NCI-H1105 treated with DMSO at 0.1 percent for 48 hours (cell line): ENCODE data around the gene KAT6B.
A peak's percentile ranks its signal among the peaks of the same experiment; 100 is the strongest.

Source experiments
- DNase-seq: peaks from one replicate; lab custom pipeline; 2025; lab: John Stamatoyannopoulos, UW

Gene KAT6B

DNA sequence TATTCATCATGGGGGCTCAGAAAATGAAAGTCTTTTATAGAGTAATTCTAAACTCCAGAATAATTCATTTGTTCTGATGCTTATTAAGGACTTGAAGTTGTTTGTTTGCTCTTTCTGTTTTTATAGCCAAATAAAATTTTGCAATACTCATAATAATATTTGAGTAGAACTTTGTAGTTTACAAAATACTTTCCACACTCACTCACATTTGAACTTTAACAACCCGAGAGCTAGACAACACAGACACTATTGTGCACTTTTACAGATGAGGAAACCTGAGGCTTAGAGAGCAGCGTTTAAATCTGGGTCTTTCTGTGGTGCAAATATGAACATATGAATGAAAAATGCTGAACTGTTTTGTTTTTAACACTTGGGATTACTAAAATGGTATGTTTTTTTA lies 126.8 kb downstream of the KAT6B start:
- DNase-seq, result no peak

DNA sequence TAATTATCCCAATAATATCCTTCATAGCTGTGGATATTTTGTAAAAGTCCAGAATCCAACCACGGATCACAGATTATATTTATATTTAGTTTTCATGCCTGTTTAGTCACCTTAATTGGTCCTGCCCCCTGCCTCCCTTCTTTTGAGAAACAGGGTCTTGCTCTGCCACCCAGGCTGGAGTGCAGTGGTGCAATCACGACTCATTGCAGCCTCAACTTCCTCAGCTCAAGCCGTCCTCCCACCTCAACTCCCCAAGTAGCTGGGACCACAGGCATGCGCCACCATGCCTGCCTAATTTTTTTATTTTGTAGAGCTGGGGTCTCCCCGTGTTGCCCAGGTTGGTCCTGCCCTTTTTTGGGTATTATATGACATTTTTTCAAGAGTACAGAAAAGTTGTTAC lies 129.4 kb downstream of the KAT6B start:
- no peak for DNase-seq

DNA sequence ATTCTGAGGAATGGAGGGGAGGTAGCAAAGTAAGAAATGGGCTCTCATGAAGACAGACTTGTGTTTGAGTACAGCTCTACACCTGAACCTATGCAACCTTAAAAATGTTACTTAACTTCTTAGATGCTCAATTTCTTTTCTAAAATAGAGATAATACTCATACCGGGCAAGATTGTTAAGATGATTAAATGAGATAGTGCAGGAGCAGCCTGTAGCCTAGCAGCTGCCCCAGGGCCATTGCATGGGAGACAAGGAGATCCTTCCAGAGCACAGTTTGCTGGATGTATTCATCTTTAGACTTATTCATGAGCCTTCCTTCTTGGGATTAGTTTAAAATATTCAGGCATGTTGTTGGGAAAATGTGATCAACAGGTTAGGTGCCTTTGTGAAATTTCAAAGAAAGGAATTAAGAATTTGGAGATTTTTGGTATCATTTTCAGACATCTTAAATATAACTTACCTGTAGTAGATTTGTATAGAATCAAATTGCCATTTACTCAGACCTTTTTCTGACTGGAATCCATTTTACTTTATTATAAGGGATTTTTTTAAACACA lies 130.2 kb downstream of the KAT6B start:
- DNase-seq, result no peak

DNA sequence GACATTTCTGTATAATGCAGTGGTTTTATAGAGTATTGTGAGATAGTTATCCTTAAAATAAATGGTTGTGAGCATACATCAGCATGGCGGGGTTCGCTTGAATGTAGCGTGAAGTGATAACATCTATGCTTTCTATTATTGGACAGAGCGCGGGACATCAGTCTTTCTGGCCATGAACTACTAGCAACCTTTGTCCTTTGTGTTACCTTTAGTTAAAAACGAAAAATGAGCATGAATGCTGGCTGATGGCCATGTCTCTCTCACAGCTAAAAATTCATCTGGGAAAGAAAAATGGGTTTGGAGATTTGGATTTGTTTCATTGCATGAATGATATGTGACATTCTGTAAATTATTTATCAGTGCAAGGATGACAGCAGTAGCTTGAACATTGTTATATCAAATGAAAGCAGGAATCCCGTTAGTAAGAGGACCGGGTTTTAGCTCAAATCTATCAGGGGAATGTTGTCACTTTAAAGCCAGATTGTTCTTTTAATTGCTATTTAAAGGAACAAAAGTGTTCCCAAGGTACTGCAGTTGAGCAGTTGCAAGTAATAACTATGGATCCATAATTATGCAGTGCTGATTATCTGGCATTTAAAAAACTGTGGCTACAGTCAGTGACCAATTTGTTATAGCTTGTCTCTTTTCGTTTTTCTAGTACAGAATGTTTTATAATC lies 131.0 kb downstream of the KAT6B start:
- DNase-seq, result no peak

DNA sequence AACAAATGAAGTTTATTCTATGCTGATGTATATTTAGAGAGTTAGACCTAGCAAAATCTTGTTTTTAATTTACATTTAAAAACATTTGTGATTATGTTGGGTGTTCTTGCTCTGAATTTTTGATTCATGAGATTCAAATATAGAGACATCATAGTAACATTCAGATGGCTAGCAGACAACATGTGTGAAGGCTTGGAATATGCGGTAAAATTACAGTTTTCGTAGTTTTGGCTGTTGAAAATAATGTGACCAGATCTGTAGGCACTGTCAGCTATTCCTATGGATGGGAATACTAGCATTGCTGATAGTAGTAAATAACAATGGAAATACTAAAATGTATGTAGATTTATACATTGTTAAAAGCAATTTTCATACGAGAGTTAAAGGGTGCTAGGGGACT lies 131.9 kb downstream of the KAT6B start:
- no peak for DNase-seq

DNA sequence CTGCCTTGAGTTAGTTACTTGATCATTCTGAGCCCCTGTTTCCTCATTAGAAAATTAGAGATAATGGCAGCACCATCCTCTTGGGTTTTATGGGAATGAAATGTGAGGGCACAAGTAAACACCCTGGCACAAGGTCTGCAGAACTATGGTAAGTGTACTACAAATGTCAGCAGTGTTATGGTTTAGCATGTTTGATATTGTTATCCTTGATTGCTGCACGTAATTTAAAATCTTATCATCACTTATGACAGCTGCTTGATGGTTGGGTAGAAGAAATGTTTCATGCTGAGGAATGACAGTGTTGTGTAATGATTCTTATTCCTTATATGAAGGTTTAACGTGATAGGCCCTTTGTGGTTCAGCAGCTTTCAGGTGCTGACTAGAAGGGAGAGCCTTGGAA lies 134.3 kb downstream of the KAT6B start:
- no peak for DNase-seq

DNA sequence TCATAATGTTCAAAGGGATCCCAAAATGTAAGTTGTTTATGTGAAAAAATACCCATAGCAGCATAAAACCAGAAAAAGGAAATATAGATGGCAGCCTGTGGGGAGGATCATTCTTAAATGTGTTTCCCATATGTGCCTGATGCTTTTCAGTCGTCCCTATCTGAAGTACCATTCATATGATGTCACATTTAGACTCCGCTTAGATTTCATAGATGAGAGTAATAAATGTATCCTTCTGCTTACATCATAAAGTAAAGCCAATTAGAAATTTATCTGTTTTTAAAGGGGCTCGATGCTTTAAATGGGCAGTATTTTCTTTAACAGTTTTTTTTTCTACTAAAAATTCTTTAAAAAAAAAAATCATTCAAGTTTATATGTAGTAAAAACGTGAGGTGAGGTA lies 136.1 kb downstream of the KAT6B start:
- DNase-seq, result no peak

DNA sequence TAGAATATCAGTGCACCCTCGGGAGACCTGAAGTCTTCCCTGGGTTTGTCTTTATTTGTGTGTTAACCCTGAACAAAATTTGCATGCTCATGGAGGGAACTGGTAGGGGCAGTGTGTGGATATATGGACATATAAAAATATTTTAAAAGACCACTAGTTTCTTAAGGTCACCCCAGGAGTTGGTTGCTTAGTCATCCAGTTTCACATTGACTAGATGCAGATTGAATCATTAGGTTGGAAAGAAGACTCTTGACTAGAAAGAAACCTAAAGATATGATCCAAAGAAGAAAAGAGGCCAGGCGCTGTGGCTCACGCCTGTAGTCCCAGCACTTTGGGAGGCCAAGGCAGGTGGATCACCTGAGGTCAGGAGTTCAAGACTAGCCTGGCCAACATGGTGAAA lies 137.1 kb downstream of the KAT6B start:
- no peak for DNase-seq

DNA sequence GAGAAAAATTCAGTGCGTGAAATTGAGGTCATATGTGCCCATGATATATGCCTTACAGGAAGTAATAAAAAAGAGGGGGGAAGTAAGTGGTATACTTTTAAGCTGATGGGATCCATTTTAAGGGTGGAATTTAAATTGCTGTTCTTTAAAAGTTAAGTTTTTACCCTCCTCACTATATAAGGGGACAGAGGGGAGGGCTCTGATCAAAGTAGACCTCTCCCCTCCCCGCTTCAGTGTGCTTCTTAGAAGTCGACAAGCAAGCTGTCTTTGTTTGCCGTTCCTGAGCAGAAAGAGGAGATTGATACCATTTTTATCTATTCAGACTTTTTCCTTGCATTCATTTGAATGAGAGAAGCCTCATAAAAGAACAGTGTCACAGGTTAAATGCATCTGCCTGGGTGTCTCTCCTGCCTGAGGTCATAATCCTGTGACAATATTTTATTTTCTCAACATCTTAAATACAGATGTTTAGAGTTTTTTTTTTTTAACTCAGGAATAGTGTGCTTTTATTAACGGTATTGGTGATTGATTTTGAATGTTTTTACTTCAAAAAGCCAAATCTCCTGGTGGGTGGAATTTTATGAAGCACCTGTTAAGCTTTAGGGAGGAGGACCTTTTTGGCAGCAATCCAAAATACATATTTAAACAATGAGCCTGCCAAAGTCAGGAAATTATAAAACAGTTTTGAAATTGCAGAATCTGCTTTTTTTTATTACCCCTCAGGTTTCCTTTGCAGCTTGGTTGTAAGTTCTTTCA lies 141.7 kb downstream of the KAT6B start:
- peak; percentile 82 for DNase-seq

DNA sequence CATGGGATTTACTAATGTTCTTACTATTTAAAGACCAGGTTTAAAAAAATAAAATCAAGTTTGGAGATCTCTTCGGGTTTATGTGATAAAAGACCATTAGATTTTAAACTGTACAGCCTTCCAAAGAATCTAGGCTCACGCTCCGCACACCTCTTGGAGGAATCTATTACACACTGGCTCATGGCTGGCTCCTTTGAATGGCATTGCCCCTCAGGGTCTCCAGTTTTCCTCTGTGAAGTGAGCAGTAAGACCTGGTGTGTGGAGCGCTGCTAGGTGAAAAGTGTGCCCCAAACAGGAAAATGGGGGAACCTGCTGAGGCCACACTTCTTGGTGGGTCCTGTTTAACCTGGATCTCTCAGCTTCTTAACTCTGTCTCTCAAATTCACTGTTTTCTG lies 142.3 kb downstream of the KAT6B start:
- DNase-seq, result no peak

DNA sequence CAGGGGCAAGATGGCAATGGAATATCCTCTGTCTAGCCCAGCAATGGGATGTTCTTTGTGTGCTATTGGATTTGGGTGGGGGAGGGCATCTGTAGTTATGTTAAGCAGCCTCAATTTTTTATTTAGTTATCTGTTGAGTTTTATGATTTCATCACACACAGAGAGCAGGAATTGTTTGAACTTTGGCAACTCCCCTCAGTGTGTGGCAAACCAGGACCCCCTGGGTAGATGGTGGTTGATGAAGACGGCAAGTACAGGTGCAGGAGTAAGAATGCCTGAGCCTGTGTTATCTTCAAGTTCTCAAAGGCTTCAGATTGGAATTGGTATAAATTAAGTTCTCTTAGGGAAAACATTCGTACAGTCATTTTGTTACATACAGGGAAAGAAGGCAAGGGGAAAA lies 142.7 kb downstream of the KAT6B start:
- no peak for DNase-seq

DNA sequence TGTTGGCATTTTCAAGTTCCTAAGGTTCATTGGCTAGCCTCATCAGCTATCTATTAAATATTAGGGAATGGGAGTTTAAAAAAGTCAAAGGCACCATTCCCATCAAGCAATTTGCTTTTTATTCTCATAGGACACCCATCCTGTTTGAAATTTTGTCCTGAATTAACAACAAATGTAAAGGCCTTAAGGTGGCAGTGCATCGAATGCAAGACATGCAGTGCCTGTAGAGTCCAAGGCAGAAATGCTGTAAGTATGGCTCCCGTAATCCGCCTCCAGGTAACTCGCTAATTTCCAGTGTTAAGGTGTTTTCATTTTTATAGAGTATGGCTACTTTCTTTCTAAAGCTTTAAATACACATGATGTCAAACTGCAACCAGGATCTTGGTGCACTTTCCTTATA lies 143.1 kb downstream of the KAT6B start:
- no peak for DNase-seq

DNA sequence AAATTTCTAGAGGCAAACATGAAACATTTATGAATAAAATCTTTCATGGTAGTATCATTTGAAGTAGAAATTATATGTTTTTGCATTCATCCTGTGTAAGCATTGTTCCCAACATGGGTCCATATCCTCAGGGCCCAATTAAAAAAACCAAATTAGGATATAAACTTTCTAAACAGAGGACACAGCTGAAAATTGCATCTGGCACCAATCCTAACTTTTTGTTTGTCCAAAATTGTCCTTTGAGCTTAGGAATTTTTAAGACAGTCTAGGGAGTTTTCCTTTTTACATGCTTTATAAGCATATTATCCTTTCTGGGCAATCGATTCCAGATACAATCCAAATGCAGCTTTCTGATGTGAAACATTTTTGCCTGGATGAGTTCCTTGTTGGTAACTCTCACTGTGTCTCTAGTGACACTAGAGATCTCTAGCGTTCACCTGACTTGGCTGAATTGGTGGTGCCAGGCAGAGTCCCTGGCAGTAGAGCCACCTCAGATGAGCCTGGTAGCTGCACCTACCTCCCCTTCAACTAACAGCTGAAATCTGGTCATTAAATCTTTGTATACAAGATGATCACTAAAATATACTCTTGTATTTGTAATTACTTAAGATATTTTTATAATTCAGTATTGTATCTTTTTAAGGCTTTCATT lies 147.5 kb downstream of the KAT6B start:
- no peak for DNase-seq

DNA sequence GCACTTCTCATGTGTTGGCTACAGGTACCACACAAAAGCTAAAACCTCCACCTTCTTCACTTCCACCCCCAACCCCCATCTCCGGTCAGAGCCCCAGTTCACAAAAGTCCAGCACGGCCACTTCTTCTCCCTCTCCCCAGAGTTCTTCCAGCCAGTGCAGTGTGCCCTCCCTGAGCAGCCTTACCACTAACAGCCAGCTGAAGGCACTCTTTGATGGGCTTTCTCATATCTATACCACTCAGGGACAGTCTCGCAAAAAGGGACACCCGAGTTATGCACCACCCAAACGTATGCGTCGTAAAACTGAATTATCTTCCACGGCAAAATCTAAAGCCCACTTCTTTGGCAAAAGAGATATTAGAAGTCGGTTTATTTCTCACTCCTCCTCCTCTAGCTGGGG lies 149.4 kb downstream of the KAT6B start:
- no peak for DNase-seq

DNA sequence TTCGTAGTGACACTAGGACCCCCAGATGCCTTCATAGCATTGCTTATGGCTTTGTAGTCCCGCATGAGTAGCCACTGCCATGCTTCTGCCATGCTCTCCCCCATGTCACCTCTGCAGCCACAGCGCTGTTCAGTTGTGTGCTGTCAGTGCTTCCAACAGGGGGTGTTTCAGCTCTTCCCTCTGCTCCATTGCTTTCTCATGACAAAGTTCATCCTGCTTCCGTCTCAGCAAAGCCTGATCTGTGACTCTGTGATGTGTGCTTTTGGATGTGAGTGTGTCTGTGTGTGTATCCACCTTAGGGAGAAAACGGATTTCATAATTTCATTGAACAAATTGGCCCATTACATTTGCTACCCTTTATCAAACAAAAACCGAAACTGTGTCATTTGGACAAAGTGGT lies 150.2 kb downstream of the KAT6B start:
- DNase-seq, result no peak

DNA sequence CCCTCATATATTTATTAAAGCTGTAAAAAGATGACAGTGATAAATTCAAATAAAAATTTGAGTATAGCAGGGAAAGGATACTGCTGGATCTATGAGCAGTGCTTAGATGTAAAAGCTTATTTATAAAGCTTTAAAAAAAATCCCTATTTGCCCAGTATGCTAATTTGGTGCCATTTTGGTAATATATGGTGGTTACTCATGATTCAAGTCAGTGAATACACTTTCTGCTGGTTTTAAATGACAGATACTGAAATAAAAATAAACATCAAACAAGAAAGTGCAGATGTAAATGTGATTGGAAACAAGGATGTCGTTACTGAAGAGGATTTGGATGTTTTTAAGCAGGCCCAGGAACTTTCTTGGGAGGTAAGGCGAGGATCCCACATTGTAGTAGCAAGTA lies 150.7 kb downstream of the KAT6B start:
- no peak for DNase-seq

DNA sequence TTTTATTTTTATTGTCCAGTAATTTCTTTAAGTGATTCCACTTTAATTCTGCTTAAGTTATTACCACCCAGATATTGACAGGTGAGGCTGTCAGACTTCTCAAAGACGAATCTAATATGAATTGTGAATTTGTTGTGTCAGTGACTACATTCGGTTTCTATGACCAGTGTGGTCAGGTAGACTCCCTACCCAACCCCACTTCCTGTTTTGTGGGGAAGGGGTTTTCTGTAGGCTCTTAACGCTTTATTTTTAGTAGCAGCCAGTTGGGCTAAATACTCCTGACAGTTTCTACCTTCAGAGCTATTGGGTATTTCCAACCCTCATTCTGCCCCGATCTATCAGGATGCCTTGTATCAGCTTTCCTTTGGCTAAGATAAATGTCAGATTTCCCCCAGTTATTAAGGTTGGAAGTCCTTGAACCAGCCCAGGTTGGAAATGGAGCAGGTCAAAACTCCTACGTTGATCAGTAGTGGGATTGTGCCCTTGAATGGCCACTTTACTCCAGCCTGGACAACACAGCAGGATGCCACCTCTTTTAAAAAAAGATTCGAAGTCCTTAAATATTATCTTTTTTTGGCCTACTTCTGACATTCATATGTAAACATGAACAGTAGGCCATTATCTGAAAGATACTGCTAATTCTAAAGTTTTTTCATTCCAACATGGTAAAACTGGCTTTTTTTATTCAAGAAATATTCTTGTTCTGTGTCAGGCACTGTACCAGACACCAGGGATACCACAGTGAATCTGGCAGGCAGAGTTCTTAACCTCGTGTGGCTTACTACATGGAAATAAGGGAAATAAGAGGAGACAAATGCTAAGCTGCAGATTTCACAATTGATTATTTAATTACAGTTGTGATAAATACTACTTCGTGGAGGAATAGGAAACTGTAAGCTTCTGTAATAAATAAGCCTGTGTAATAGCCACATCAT lies 151.8 kb downstream of the KAT6B start:
- no peak for DNase-seq

DNA sequence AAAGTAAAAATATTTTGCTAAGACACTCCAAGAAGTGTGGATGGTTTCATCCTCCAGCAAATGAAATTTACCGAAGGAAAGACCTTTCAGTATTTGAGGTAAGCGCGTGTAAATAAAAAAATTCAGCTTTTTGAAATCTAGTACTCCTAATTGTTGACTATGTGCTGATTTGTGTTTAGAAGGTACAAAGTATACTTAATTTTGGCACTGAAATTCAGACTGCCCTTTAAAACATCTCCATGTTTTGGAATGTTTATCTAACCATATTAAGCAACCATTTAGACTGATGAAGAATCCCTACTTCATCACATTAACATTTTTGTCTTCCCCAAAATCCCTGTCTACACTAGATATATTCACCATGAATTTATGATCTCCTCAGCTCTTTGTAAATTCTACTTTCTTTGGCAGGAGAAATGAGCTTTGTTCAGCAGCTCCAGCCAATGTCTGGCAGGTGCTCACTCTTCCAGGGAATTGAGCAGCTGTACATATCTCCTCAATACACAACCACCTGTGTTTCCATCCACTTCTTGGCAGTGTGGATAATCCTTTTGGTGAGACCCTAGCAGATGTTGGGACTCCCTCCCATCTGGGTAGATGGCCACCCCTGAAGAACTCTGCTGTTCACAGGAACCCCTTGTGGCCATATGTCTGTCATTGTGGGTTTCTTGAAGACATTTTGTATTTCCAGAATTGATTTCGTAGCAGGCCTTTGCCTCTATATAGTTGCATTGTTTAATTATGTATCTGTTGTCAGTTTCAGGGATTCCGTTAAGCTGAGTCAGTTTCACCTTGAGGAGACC lies 155.6 kb downstream of the KAT6B start:
- no peak for DNase-seq

DNA sequence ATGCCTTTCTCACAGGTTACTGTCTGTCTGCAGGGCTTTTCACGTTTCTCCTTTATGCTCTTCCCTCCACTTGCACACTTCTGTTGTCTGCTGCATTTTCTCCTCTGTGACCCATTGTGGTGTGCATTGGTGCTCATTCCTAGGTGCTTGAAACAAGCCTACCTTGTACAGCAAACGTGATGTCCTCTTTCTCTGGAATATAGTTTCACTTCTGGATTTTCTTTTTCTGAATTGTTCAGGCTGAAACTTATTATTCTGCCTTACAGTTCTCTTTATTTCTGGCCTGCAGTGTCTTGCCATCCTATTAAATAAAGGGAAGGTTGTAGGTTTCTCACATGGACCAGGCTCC lies 156.2 kb downstream of the KAT6B start:
- DNase-seq, result no peak

DNA sequence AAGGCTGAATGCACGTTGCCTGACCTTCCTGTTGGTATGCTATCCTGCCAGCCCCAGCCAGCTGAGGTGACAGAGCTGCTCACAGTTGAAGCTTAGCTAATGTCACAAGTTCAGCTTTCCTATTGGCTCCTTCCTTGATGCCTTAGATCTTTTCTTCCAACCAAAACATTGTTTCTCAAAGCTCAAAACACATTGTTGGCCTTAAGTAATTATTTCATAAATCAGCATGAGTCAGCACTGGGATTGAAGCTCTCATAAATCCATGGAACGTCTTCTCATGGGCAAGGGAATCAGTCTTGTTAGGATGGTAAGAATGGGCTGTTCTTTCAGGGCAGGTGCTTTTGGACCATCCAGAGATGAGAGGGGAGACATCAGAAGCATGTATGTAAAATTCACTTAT lies 157.0 kb downstream of the KAT6B start:
- DNase-seq, result no peak

DNA sequence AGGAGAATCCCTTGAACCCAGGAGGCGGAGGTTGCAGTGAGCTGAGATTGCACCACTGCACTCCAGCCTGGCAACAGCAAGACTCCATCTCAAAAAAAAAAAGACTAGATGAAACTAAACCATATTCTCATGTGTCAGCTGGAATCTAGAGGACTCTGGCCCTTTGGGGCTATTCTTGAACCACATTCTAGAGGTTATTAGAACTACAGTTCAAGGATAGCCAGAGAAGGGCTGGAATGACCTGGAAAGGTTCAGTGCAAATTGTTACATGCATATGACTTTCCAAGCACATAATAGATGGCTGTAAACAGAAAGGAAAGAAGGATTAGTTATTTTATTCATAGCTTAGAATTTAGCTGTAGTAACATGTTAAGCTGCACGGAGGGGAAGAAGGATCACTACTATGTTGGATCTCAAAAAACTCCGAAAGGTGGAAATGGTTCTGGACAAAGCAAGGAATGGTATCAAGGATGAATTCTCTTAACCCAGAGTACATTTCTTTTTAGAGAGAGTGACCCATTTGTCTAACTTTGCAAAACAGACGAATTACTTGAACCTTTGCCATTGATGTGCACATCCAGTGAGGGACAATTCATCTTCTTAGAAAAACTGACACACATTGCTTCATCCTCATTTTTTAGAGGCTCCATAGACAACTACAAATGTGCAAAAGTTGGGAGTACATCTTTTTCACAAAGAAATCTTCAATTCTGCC lies 161.1 kb downstream of the KAT6B start:
- DNase-seq, result no peak
